ENCODE data around the gene FOXA3.

FOXA3 gene

GRCh38 chr19:45897261-45897812, 33.2 kb downstream of the FOXA3 start:
- DNase-seq: no peak

GRCh38 chr19:45899253-45899652, 35.1 kb downstream of the FOXA3 start:
- DNase-seq: no peak

GRCh38 chr19:45899919-45900589, 35.9 kb downstream of the FOXA3 start:
- DNase-seq: no peak

- DNase-seq: no peak
These were observed 36.8 kb downstream of the FOXA3 start for GRCh38 chr19:45900738-45901431.

GRCh38 chr19:45901432-45901911, 37.3 kb downstream of the FOXA3 start:
- no peak for DNase-seq

- DNase-seq: no peak
These were observed 38.0 kb downstream of the FOXA3 start, which contains the start of gene MYPOP for GRCh38 chr19:45901912-45902650. MYPOP (minus strand) TSS chr19:45902613; CDS start chr19:45901773, 840 bp downstream.

- peak; percentile 92 for DNase-seq
These were observed 38.8 kb downstream of the FOXA3 start for GRCh38 chr19:45902651-45903625.

- no peak for DNase-seq
These were observed 40.9 kb downstream of the FOXA3 start for GRCh38 chr19:45905011-45905410.

- DNase-seq: peak; percentile 55
These were observed 42.1 kb downstream of the FOXA3 start for GRCh38 chr19:45906221-45906620.

- peak; percentile 18 for DNase-seq
These were observed 44.8 kb downstream of the FOXA3 start for GRCh38 chr19:45908956-45909355.

GRCh38 chr19:45911291-45911690, 47.2 kb downstream of the FOXA3 start:
- no peak for DNase-seq

GRCh38 chr19:45913874-45914830, 50.0 kb downstream of the FOXA3 start, which contains the start of gene NANOS2:
NANOS2 (minus strand) TSS chr19:45914778; CDS start chr19:45914693, 85 bp downstream.
- no peak for DNase-seq

- no peak for DNase-seq
These were observed 53.4 kb downstream of the FOXA3 start for GRCh38 chr19:45917421-45918091.

GRCh38 chr19:45918721-45919120, 54.6 kb downstream of the FOXA3 start:
- no peak for DNase-seq

GRCh38 chr19:45919678-45920077, 55.6 kb downstream of the FOXA3 start:
- no peak for DNase-seq

GRCh38 chr19:45920458-45920857, 56.3 kb downstream of the FOXA3 start:
- no peak for DNase-seq

- peak; percentile 13 for DNase-seq
These were observed 58.2 kb downstream of the FOXA3 start for GRCh38 chr19:45922281-45922680.

Measured in HCEC 1CT (cell line).